GM12873 (cell line): ENCODE data around the gene PLB1.

ENCODE experiments used
- TF ChIP-seq, protein P1 (sequence below): IDR thresholded peaks from 2 replicates; pipeline ENCODE4 v1.5.1; 2012; ENCODE audit warnings: low read depth, mild to moderate bottlenecking, moderate library complexity, low read length, control low read depth; ENCODE audit not compliant: insufficient read depth; ENCODE audit errors: missing control alignments

Gene PLB1

DNA sequence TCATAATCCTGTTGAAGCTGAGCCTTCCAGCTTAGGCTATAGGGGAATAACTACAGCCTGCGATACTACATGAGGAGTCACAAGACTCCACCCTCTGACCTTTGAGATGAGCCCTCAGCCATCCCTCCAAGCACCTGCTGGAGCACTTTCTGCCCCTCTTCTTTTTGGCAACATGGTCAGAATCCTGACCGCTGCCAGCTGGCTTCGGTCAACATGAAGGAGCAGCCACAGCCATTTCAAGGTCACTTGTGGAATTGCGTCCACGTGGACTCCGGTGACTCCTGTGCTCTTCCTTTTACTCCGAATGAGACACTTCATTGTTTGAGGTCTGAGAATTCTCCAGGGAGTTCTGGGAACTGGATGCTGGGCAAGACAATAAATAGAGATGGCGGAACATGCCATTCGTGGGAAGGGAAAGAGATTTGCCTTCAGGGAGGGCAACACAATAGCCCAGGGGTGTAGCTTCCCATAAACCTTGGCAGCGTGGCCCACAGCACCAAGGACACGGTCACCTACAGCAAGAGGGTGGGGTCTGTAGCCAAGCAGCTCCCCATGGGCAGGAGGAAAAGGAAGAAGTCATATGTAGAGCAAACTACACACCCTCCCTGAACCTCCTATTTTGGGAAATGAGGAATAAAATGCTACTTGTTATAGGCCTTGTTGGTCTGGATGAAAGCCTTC lies 182.5 kb downstream of the PLB1 start:
- TF ChIP-seq, protein P1, sequence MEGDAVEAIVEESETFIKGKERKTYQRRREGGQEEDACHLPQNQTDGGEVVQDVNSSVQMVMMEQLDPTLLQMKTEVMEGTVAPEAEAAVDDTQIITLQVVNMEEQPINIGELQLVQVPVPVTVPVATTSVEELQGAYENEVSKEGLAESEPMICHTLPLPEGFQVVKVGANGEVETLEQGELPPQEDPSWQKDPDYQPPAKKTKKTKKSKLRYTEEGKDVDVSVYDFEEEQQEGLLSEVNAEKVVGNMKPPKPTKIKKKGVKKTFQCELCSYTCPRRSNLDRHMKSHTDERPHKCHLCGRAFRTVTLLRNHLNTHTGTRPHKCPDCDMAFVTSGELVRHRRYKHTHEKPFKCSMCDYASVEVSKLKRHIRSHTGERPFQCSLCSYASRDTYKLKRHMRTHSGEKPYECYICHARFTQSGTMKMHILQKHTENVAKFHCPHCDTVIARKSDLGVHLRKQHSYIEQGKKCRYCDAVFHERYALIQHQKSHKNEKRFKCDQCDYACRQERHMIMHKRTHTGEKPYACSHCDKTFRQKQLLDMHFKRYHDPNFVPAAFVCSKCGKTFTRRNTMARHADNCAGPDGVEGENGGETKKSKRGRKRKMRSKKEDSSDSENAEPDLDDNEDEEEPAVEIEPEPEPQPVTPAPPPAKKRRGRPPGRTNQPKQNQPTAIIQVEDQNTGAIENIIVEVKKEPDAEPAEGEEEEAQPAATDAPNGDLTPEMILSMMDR: no peak

- TF ChIP-seq, protein P1: no peak
Observed at GRCh38 chr2:28678944-28679343, 183.1 kb downstream of the PLB1 start.

GRCh38 chr2:28680657-28681056 lies 184.8 kb downstream of the PLB1 start:
- TF ChIP-seq, protein P1: no peak

DNA sequence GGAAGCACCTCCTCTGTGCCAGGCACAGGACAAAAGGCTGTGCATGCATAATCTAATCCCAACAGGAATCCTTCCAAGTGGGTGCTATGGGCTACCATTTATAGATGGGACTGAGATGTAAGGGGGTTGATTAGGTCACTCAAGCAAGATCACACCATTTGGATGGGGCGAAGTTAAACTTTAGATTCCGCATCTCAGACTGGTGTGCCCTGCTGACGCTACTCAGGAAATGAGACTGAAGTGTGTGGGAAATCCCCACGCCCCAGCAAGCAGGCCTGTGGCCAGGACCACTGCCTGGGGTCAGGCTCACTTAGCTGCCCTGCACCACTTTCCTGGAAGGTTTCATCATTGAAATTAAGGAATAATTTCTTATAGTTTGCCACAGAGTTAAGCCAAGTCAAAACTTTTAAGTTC lies 185.3 kb downstream of the PLB1 start:
- TF ChIP-seq, protein P1: no peak

DNA sequence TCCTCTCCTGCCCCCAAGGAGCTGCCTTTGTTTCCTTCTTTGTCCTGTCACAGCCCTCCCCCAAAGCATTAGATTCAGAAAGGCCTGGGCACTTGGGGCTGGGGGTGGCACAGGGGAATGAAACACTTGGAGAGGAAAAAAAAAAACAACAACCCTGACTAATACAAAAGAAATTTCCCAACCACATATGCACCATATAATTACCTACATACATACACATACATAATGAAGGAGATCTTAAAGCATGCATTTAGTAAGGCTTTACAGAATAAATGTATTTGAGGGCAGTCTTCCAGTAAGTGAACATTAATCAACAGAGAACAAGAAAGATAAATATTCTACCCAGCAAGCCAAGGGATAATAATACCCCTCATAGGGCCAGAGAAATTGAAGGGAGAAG lies 185.7 kb downstream of the PLB1 start:
- TF ChIP-seq, protein P1: no peak

- TF ChIP-seq, protein P1: no peak
Observed at GRCh38 chr2:28683100-28683706, 187.3 kb downstream of the PLB1 start.

- TF ChIP-seq, protein P1: no peak
Observed at GRCh38 chr2:28684142-28684858, 188.4 kb downstream of the PLB1 start.
